BJ (cell line): ENCODE measurements around the gene SUSD4. TPM values are rescaled to one million over a fixed set of nuclear protein-coding genes. Genes with fewer than 3 reads are reported as not detected.
"Not testable (repeated sequence)": the region's sequence is repeated elsewhere in the genome, so short reads cannot be mapped to it uniquely, and the experiment has no call there.

Experiments used
- CTCF ChIA-PET: fragments of 350-600 bp; formaldehyde crosslinking; extraction: SDS; loops from one replicate; lab custom pipeline; 2021; ENCODE audit warnings: antibody characterized with exemption, inconsistent platforms; lab: Yijun Ruan, JAX
- POLR2A ChIA-PET: fragments of 300-600 bp; sonication (Branson Sonifier 250); formaldehyde crosslinking; extraction: SDS; loops from one replicate; lab custom pipeline; 2021; ENCODE audit warnings: antibody characterized with exemption; lab: Charles Lee
- DNase-seq: peaks from one replicate; pipeline ENCODE4 v3.0.0-alpha.2; 2011; ENCODE audit warnings: low read depth
- H3K27me3 ChIP-seq: 2 replicates; pipeline ENCODE4 v1.6.0; 2011; ENCODE audit warnings: low read length; ENCODE audit not compliant: control insufficient read depth, insufficient read depth
- H3K36me3 ChIP-seq: 2 replicates; pipeline ENCODE4 v1.5.1; 2011; ENCODE audit warnings: low read length; ENCODE audit not compliant: control insufficient read depth, insufficient read depth
- H3K4me3 ChIP-seq: 2 replicates; pipeline ENCODE4 v1.5.1; 2011; ENCODE audit warnings: low read depth, mild to moderate bottlenecking, control low read depth, low read length
- polyA plus RNA-seq: library from polyadenylated mRNA; depleted of rRNA; stranded (reverse); fragments of >200 nt; gene quantifications from 2 replicates; pipeline ENCODE4 v1.2.3, GENCODE V29; 2011
- TF ChIP-seq, protein P1 (sequence below): IDR thresholded peaks from 2 replicates; pipeline ENCODE4 v1.5.1; 2011; ENCODE audit warnings: low read depth, mild to moderate bottlenecking, control low read depth, inconsistent platforms, low read length, moderate library complexity; ENCODE audit not compliant: insufficient read depth

SUSD4 gene
- polyA plus RNA-seq, 1 experiment: 0.32 TPM

DNA sequence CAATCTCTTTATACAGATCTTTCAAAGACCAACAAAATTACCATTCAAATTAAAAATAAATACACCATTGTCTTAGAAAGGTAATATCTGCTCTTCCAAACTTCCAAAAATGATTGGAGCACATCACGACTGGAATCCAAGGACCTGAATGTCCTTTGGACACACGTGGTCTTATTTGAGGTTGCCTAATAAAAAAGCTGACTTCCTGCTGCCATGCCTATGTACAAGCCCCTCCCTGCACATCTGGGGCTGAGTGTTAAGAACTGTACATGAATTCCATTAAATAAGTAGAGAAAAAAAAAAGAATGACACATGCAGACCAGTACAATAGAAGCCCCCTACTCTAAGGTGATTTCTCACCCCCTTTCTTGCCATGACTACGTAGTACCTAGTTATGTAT, 73.6 kb downstream of the SUSD4 start:
- POLR2A ChIA-PET: no interaction called here
- CTCF ChIA-PET: interaction anchor here (0.7 kb wide), 1 partner anchor 15 kb away, joined by 3 read pairs; no protein-coding TSS in a partner anchor
- Histone ChIP-seq H3K27me3 (peaks cover 2% of the 10 kb centered on the region; the same call in 1 of the 2 replicates), H3K36me3 (no peaks in the 10 kb centered on the region), H3K4me3 (no peak overlapping the region)
- TF ChIP-seq, protein P1, sequence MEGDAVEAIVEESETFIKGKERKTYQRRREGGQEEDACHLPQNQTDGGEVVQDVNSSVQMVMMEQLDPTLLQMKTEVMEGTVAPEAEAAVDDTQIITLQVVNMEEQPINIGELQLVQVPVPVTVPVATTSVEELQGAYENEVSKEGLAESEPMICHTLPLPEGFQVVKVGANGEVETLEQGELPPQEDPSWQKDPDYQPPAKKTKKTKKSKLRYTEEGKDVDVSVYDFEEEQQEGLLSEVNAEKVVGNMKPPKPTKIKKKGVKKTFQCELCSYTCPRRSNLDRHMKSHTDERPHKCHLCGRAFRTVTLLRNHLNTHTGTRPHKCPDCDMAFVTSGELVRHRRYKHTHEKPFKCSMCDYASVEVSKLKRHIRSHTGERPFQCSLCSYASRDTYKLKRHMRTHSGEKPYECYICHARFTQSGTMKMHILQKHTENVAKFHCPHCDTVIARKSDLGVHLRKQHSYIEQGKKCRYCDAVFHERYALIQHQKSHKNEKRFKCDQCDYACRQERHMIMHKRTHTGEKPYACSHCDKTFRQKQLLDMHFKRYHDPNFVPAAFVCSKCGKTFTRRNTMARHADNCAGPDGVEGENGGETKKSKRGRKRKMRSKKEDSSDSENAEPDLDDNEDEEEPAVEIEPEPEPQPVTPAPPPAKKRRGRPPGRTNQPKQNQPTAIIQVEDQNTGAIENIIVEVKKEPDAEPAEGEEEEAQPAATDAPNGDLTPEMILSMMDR: no peak
- no peak for DNase-seq

DNA sequence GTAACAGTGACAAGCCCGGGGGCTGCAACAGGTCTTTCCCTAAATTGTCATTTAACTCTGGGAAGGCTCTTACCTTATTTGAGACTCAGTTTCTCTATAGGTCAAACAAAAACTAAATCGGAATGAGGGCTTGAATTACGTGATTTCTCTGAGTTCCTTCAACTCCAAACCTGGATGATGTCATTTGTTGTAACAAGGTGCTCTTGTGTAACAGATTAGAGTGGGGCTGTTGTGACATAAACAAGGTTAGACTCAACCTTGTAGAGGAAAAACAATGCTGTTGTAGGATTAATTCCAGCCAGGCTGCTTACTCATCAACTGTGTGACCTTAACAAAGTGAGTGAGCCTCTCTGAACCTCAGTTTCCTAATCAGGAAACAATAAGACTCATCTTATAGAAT, 74.4 kb downstream of the SUSD4 start:
- Histone ChIP-seq H3K36me3 (no peaks in the 10 kb centered on the region), H3K27me3 (peaks cover 2% of the 10 kb centered on the region; the same call in 1 of the 2 replicates), H3K4me3 (no peak overlapping the region)
- ChIA-PET POLR2A (no interaction called here), CTCF (interaction anchor here (0.7 kb wide), 1 partner anchor 15 kb away, joined by 3 read pairs; no protein-coding TSS in a partner anchor)
- no peak for DNase-seq
- TF ChIP-seq, protein P1: no peak

DNA sequence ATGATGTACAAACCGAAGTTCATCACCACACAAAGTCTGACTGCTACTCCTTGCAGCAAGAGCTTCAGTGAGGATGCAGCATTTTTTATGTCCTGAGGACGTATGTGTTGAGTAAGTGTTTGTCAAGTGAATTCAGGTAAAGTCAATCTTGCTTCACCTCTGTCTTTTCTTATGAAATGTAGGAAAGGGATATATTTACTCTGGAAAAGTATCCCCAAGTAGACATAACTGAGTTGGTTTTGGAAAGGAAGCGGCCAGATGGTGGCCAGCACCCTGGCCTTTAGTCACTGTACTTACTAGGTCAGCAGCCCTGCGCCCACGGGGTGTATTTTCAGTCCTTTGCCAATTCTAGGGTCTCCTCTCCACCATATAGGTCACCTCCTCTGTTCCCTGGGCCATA, 75.2 kb downstream of the SUSD4 start:
- no peaks in the 10 kb centered on the region for H3K36me3 ChIP-seq
- no peak overlapping the region for H3K4me3 ChIP-seq
- no peak for DNase-seq
- CTCF ChIA-PET: no interaction called here
- POLR2A ChIA-PET: no interaction called here
- TF ChIP-seq, protein P1: no peak
- H3K27me3 ChIP-seq: peaks cover 2% of the 10 kb centered on the region; the same call in 1 of the 2 replicates

DNA sequence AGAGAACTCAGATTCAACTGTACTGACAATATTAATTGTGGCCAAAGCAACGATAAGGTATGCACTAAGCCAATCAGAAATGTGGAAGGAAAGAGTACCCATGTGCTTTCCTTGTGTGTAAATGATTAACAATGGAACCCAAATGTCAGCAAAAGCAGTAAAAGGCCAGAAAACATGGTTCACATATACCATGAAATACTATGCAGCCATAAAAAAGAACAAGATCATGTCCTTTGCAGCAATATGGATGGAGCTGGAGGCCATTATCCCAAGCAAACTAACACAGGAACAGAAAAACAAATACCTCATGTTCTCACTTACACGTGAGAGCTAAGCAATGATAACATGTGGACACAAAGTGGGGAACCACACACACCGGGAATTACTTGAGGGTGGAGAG, 78.5 kb downstream of the SUSD4 start:
- TF ChIP-seq, protein P1: no peak
- no peak overlapping the region for H3K4me3 ChIP-seq
- no peaks in the 10 kb centered on the region for H3K36me3 ChIP-seq
- CTCF ChIA-PET: no interaction called here
- DNase-seq: no peak
- peaks cover 2% of the 10 kb centered on the region; the same call in 1 of the 2 replicates for H3K27me3 ChIP-seq
- POLR2A ChIA-PET: no interaction called here

DNA sequence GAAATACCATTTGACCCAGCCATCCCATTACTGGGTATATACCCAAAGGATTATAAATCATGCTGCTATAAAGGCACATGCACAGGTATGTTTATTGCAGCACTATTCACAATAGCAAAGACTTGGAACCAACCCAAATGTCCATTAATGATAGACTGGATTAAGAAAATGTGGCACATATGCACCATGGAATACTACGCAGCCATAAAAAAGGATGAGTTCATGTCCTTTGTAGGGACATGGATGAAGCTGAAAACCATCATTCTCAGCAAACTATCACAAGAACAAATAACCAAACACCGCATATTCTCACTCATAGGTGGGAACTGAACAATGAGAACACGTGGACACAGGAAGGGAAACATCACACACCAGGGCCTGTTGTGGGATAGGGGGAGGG, 80.3 kb downstream of the SUSD4 start:
- H3K4me3 ChIP-seq, CTCF ChIA-PET, POLR2A ChIA-PET, H3K27me3 ChIP-seq, H3K36me3 ChIP-seq, DNase-seq: not testable (repeated sequence)

DNA sequence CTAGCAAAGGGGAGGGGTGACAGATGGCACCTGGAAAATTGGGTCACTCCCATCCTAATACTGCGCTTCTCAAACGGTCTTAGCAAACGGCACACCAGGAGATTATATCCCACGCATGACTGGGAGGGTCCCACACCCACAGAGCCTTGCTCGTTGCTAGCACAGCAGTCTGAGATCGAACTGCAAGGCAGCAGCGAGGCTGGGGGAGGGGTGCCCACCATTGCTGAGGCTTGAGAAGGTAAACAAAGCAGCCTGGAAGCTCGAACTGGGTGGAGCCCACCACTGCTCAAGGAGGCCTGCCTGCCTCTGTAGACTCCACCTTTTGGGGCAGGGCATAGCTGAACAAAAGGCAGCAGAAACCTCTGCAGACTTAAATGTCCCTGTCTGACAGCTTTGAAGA, 85.7 kb downstream of the SUSD4 start:
- H3K27me3 ChIP-seq, POLR2A ChIA-PET, DNase-seq, H3K4me3 ChIP-seq, H3K36me3 ChIP-seq: not testable (repeated sequence)
- CTCF ChIA-PET: interaction anchor here (1.4 kb wide), 1 partner anchor 136 kb away, joined by 4 read pairs; no protein-coding TSS in a partner anchor
